Epithelial cell of umbilical artery (primary cell): Measurements from ENCODE around the gene RAB12. TPM values are rescaled to one million over a fixed set of nuclear protein-coding genes. Genes with fewer than 3 reads are reported as not detected.

Experiments used
- total RNA-seq: library from RNA; depleted of rRNA; stranded (reverse); fragments of >200 nt; gene quantifications from 2 replicates; pipeline ENCODE4 v1.2.3, GENCODE V29; 2014

The RAB12 gene
- 73.1 and 88.5 TPM in 2 replicates for total RNA-seq

GRCh38 chr18:8608795-8609658, at the start of gene RAB12:
Gene RAB12, plus strand, starts transcription at chr18:8609437. Its CDS starts 3 bp downstream, at chr18:8609440.

Other genes with a start within 250 kb of the RAB12 start
- 9.7 and 25.2 TPM in 2 replicates for gene MTCL1, start 96.1 kb downstream of the RAB12 start, total RNA-seq